GM18951 (cell line): ENCODE measurements around the gene PIGN.
"Not testable (repeated sequence)": the region's sequence is repeated elsewhere in the genome, so short reads cannot be mapped to it uniquely, and the experiment has no call there.

Experiments
- POLR2A ChIP-seq: IDR thresholded peaks from 4 replicates; pipeline ENCODE4 v1.6.1; 2011; ENCODE audit warnings: mild to moderate bottlenecking; ENCODE audit not compliant: insufficient read length, insufficient read depth; ENCODE audit errors: extremely low read depth
- in situ Hi-C: fragments of 300-500 bp; cut with MboI; formaldehyde crosslinking; loops from one replicate; pipeline ENCODE4 v1.12.0; 2022; ENCODE audit warnings: low sequenced_read_pairs, mixed read lengths, inconsistent platforms; ENCODE audit not compliant: unreplicated experiment

PIGN gene

DNA sequence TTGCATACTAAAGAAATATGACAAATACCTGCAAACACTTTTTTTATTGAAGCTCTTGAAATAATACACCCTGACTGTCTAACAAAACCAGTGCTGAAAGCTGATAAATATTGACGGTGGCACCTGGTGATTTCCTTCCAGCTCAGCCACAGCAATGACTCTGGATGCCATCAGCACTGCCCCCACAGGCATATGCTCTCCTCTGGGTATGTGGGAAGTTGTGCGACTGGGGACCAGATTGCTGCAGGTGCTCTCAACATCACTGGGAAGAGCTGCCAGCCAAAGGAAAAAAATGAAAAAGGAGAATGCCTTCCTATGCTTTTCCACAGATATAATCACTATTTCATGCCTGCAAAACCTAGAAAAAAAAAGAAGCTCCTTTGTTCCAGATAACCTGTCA, 141.5 kb downstream of the PIGN start:
- in situ Hi-C loops = no loop called here
- TF ChIP-seq POLR2A = no peak

DNA sequence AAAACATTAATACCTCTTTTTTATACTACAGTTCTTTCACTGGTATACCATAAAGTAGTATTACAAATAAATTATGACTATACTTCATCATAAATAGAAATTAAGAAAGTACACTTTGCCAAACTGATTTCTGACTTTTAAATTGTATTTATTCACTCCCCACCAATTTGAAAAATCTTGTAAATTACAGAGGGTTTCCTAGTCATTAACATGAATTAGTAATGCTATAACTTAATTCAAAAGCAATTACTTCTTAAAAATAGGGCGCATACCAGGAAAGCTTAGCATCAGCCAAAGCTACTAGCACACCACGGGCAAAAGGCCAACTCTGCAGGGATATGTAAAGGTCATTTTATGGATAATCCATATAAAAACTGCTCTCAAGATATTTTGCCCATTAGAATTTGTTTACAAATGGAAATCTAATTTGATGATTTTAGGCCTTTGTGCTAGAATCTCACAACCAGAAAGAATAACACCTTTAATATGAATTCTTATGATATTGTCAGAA, 142.3 kb downstream of the PIGN start:
- in situ Hi-C loops = no loop called here
- no peak for TF ChIP-seq POLR2A

DNA sequence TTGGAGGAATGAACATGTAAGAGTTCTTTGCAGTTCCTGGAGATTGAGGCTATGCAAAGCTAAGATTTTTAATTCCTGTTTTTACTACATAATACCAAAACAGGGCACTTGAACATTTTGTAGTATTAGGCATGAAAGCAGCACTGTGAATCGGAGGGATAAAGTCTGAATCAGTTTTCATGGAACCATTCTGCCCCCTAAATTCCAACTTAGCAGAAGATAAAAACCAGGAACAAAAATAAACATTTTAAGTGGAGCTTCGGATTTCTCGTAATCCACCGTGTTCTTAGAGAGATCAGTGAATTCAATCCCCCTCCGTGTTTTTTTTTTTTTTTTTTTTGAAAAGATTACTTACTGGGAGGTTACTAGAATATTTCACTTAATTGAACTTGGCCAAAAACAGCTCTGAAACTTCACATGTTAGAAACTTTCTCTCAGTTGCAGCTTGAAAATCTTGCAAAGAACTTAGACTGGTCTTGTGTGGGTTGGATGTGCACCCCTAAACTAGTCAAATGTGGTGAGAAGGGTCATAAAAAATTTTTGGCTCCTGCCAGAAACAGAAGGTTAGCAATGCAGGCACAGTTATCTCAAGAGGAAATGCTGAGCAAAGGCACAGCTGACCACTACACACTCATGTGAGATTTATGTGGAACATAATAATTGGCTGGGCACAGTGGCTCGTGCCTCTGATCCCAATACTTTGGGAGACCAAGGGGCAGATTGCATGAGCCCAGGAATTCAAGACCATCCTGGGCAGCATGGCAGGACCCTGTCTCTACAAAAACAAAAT, 148.7 kb downstream of the PIGN start:
- no peak for TF ChIP-seq POLR2A
- in situ Hi-C loops = no loop called here

DNA sequence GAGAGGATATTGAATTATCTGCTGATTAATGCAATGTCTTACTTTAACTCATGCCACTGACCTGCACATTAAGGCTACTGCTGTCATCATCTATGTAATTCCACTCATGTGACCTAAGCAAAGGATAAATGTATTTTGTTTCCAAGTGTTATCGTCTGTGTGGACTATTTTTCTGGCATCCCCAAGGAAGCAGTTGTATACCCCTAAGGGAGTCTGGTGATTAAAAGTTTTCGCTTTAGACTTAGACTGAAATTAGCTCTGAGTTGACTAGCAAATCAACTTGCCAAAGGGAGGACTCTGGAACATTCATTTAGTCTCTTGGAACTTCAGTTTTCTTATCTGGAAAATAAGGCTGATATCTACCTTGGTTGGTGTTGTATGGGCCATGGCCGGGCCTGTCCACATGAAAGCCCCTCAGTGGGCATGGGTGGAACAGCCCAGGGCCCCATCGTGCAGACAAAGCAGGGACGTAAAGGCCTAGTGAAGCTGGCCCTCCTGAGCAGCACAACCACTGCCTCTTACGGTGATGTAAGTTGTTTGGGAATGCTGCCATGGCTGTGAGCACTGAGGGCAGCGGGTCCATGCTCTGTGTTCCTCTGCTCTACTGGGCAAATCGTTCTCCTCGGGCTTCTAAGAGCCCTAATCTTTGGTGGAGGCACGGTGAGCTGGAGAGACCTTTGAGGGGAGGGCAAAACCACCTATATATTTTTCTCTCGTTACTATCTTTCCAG, 149.7 kb downstream of the PIGN start:
- in situ Hi-C loops = no loop called here
- TF ChIP-seq POLR2A = no peak

DNA sequence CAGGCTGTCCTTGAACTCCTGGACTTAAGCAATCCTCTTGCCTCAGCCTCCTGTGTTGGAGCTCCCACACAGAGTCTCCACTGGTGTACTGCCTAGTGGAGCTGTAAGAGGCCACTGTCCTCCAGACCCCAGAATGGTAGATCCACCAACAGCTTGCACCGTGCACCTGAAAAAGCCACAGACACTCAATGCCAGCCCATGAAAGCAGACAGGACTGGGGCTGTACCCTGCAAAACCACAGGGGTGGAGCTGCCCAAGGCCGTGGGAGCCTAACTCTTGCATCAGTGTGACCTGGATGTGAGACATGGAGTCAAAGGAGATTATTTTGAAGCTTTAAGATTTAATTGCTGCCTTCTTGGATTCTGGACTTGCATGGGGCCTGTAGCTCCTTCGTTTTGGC, 152.6 kb downstream of the PIGN start:
- in situ Hi-C loops = not testable (repeated sequence)

DNA sequence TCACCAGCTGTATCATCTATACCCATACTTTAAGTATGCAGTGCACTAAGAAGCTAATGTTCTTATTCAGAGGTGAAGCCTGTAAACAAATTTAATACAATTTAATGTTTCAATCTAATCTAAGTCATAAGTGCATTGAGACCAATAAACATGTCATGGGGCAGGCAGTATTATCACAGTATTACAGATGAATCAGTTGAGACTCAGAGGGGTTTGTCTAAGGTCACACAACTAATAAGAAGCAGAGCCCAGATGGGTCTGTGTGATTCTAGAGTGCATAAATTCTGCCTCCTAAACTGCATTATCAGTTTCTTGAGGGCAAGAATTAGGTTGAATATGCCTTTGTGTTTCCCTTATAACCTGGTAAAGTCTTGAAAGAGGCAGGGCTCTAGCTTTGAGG, 153.1 kb downstream of the PIGN start:
- in situ Hi-C loops = no loop called here
- TF ChIP-seq POLR2A = no peak

DNA sequence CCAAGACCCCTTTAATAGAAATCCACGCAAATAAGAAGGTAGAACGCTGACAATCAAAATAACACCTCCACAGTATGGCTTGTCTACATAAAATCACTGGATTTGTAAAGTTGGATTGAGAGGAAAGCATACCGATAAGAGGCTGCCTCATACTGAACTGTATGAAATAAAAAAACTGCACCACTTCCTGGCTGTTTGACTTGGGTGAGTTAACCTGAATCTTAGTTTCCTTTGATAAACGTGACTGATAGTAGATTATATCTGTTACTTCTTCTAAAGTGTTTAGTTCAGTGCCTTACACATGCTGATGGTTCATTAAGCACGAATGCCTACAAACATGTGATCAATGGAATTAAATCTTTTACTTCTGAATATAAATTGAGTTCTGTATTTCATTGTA, 153.6 kb downstream of the PIGN start:
- no peak for TF ChIP-seq POLR2A
- in situ Hi-C loops = no loop called here

DNA sequence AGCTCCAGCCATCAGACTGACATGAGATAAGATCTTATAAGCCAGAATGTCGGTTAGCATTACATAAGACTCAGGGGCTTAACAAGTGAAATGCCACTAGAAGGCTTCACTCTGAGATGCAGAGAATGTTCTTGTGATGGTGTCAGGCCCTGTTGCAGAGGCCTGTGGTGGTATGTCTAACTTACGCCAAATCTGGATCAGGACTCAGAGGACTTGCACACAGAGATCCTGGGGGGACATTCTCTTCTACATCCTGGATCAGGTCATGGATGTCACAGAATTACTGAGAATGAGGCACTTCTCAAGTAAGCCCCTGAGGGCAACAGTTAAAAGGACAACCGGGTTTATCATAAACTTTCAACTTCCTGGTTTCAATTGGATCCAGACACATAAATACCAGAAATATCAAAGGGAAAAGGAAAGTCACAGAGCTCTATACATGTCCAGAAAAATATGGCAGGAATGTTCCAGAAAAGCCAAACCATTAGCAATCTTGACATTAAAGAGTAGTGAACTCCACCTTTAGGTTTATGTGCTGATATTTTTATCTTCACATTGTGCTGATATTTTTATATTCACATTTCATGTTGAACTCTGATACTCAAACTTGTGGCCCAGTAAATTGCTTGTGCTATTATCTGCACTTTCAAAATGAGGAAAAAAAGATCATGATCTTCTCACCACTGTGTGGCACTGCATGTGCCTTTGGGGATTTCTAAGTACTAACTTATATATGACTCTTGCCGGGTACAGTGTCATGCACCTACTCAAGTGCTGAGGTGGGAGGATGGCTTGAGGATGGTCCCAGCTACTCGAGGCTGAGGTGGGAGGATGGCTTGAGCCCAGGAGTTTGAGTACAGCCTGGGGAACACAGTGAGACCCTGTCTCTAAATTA, 156.5 kb downstream of the PIGN start:
- in situ Hi-C loops = no loop called here
- TF ChIP-seq POLR2A = no peak

DNA sequence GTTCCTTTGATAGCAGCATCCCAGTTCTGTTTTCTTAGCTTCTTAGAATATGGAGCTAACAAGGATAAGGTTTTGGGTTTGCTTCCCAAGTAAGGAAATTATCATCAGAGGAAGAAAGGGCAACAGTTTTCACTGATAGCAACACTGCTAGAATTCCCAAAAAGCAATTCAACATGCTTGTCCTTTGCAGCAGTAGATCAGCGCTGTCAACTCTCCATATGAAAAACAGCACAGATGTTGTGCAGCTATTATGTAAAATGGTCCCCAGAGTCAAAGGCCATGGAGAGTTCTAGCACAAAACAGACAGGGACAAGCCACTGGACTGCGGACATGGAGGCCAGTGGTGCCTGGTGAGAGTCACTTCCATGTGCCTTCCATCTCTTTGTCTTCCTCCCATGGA, 158.1 kb downstream of the PIGN start:
- no peak for TF ChIP-seq POLR2A
- in situ Hi-C loops = no loop called here

DNA sequence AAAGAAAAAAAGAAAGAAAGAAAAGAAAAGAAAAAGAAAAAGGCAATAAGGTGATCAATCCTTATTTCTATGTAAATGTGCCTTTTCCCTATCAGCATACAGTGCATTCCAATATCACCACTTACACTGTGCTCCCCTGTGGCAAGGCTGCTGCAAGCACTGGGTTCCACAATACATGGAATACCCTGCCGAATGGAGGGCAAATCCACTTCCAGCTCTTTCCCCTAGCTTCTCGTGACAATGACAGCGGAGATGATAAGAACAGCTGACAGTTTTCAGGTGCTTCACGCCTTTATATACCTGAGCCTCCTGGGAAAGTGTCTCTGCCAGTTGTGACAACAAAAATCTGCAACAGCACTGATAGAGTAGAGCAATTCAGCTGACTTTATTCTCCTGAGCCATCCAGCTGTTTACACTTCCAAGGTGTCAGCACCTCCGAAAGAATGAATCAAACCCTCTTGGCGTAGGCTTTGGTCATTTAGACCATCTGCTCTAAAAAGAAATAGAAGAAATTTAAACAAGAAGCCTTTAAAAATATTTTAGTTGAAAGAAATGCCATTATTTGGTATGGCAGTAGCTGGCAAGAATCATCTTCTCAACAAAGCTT, 158.8 kb downstream of the PIGN start:
- in situ Hi-C loops = no loop called here
- TF ChIP-seq POLR2A = no peak

DNA sequence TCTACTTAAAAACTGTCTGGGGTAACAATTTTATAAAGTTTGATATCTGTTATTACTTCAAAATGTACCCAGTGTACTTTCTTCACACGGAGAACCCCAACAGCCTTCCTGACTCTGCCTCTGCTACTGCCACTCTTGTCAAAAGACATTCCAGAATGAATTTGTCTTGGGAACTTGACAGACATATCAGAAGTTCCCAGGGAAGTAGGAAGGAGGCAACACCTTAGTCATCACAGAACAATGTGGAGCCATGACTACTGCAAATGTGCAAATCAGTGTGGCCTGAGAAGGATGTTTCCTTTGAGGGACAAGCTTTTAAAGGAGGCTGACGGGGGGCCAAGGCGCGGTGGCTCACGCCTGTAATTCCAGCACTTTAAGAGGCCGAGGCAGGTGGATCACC, 160.3 kb downstream of the PIGN start:
- no peak for TF ChIP-seq POLR2A
- in situ Hi-C loops = no loop called here

DNA sequence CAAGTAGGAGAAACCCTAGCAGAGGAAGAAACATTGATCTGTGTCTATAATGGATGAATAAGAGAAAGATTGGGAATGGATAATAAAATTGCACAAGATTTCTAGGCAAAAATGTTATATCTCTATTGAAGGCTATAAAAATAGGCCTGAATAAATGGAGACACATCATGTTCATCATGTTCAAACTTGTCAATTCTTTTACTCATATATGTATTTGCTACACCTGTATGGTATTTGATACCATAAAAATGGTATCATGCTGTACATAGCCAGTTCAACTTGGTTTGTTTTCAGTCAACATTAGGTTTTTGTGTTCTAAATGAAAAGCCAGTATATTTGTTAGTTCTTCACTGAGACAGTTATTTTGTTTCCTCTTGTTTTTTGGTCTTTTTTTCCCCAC, 161.9 kb downstream of the PIGN start:
- in situ Hi-C loops = no loop called here
- TF ChIP-seq POLR2A = no peak

DNA sequence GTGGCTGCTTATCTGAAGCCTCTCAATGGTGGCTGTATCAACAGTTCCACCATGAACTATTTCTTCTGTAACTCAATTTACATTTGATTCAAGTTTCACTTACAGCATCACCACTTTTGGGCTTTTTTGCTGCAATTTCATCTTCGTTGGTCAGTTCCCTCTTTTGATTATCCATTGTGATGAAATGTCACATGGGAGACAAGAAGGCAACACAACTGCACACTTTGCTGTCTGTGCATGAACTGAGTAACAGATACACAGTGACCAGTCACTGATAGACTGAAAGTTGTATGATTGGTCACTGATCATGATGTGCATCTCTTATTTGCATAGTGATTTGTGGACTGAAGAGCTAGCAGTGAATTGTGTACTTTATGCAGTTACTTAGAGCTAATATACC, 163.3 kb downstream of the PIGN start:
- in situ Hi-C loops = no loop called here

More for the DNA sequence above, 163.3 kb downstream of the PIGN start:
- TF ChIP-seq POLR2A = no peak
